Measurements from ENCODE around the gene OR2AT4. TPM values are rescaled to one million over a fixed set of nuclear protein-coding genes. Genes with fewer than 3 reads are reported as not detected.
"Not testable (repeated sequence)": the region's sequence is repeated elsewhere in the genome, so short reads cannot be mapped to it uniquely, and the experiment has no call there.

The OR2AT4 gene
- total and polyA plus RNA-seq, 10 donors = not detected

GRCh38 chr11:75114465-75114864, 17.8 kb upstream of the OR2AT4 start:
- Histone ChIP-seq H3K9me3 (peaks cover 0 to 64% (median 17%) of the 10 kb centered on the region in 8 donors), H3K27me3 (replicated peaks in 1 of 7) (peaks cover 0 to 14% (median 0%) of the 10 kb centered on the region in 7 donors), H3K36me3 (no peaks in the 10 kb centered on the region), H3K4me3 (no peak overlapping the region), H3K4me1 (no peaks in the 10 kb centered on the region), H3K27ac (no peak overlapping the region)
- TF ChIP-seq POLR2AphosphoS5 (IDR thresholded peaks at IDR 0.05) (no peak), CTCF (IDR thresholded peaks at IDR 0.05 in 8 of 11, conservative IDR thresholded peaks at IDR 0.05 in 3 of 11) (no peak), POLR2A (IDR thresholded peaks at IDR 0.05) (no peak)
- intact Hi-C loops (cut with DNase I; ENCODE audit: low total_unique reads) = no loop called here
- WGBS, 5 donors = 92 to 97% (median 96%) methylated on average over 2 of the region's 2 CpGs
- no peak for DNase-seq

GRCh38 chr11:75113030-75113429, 16.4 kb upstream of the OR2AT4 start:
- no peak for DNase-seq
- WGBS, 5 donors = 6 to 36% (median 21%) methylated on average over 1 of the region's 1 CpG
- H3K4me3 ChIP-seq = no peak overlapping the region
- H3K9me3 ChIP-seq = peaks cover 0 to 52% (median 16%) of the 10 kb centered on the region in 8 donors
- no peaks in the 10 kb centered on the region for H3K27me3 ChIP-seq (replicated peaks in 1 of 7)
- intact Hi-C loops (cut with DNase I; ENCODE audit: low total_unique reads) = no loop called here
- TF ChIP-seq CTCF (IDR thresholded peaks at IDR 0.05 in 8 of 11, conservative IDR thresholded peaks at IDR 0.05 in 3 of 11) = no peak
- no peak for TF ChIP-seq POLR2AphosphoS5 (IDR thresholded peaks at IDR 0.05)
- TF ChIP-seq POLR2A (IDR thresholded peaks at IDR 0.05) = no peak
- H3K4me1 ChIP-seq = no peaks in the 10 kb centered on the region
- no peaks in the 10 kb centered on the region for H3K36me3 ChIP-seq
- H3K27ac ChIP-seq = no peak overlapping the region

- TF ChIP-seq POLR2AphosphoS5 (IDR thresholded peaks at IDR 0.05) = no peak
- TF ChIP-seq POLR2A (IDR thresholded peaks at IDR 0.05) = no peak
- WGBS, 5 donors = 85 to 95% (median 91%) methylated on average over 2 of the region's 2 CpGs
- Histone ChIP-seq H3K4me3 (no peak overlapping the region), H3K4me1 (no peaks in the 10 kb centered on the region), H3K36me3 (no peaks in the 10 kb centered on the region), H3K9me3 (peaks cover 0 to 51% (median 16%) of the 10 kb centered on the region in 8 donors), H3K27ac (no peak overlapping the region), H3K27me3 (replicated peaks in 1 of 7) (no peaks in the 10 kb centered on the region)
- intact Hi-C loops (cut with DNase I; ENCODE audit: low total_unique reads) = no loop called here
- DNase-seq = no peak
These were observed 15.5 kb upstream of the OR2AT4 start for GRCh38 chr11:75112200-75112599.

GRCh38 chr11:75107187-75107586, 10.5 kb upstream of the OR2AT4 start:
- TF ChIP-seq POLR2AphosphoS5 (IDR thresholded peaks at IDR 0.05) = no peak
- no peak for TF ChIP-seq CTCF (IDR thresholded peaks at IDR 0.05 in 8 of 11, conservative IDR thresholded peaks at IDR 0.05 in 3 of 11)
- TF ChIP-seq POLR2A (IDR thresholded peaks at IDR 0.05) = no peak
- intact Hi-C loops (cut with DNase I; ENCODE audit: low total_unique reads) = no loop called here
- WGBS, 5 donors = 50 to 69% (median 58%) methylated on average over 4 of the region's 4 CpGs
- peaks cover 0 to 28% (median 4%) of the 10 kb centered on the region in 8 donors for H3K9me3 ChIP-seq
- H3K4me1 ChIP-seq = no peaks in the 10 kb centered on the region
- H3K36me3 ChIP-seq = no peaks in the 10 kb centered on the region
- H3K4me3 ChIP-seq = no peak overlapping the region
- no peak overlapping the region for H3K27ac ChIP-seq
- H3K27me3 ChIP-seq (replicated peaks in 1 of 7) = peaks cover 0 to 15% (median 0%) of the 10 kb centered on the region in 7 donors
- no peak for DNase-seq

- 62 to 74% (median 68%) methylated on average over 2 of the region's 2 CpGs for WGBS, 5 donors
- intact Hi-C loops (cut with DNase I; ENCODE audit: low total_unique reads); DNase-seq; H3K27ac ChIP-seq; H3K36me3 ChIP-seq; H3K4me3 ChIP-seq; H3K4me1 ChIP-seq: not testable (repeated sequence)
- H3K9me3 ChIP-seq = peaks cover 0 to 17% (median 0%) of the 10 kb centered on the region in 8 donors
- H3K27me3 ChIP-seq (replicated peaks in 1 of 7) = peaks cover 0 to 20% (median 0%) of the 10 kb centered on the region in 7 donors
These were observed 9.4 kb upstream of the OR2AT4 start for GRCh38 chr11:75105967-75106681.
